ENCODE measurements around the gene ACOX2. TPM values are rescaled to one million over a fixed set of nuclear protein-coding genes. Genes with fewer than 3 reads are reported as not detected.

The ACOX2 gene
- total and polyA plus RNA-seq, 2 of the 8 experiments (the other 6 are each of a cell fraction or from before 2014, with no cell fraction given): 3.2 to 9.2 TPM

GRCh38 chr3:58535531-58536500 is 1.2 kb downstream of the ACOX2 start (continued):
- TF ChIP-seq HDAC2 (IDR thresholded peaks at IDR 0.05; ENCODE audit: borderline replicate concordance in 1 of 2, low read depth in 2 of 2, low read length in 2 of 2) (no peak), CREB1 (IDR thresholded peaks at IDR 0.05) (no peak)

Measured in H1 (cell line).